ENCODE data around the gene SGMS1.

The SGMS1 gene

DNA sequence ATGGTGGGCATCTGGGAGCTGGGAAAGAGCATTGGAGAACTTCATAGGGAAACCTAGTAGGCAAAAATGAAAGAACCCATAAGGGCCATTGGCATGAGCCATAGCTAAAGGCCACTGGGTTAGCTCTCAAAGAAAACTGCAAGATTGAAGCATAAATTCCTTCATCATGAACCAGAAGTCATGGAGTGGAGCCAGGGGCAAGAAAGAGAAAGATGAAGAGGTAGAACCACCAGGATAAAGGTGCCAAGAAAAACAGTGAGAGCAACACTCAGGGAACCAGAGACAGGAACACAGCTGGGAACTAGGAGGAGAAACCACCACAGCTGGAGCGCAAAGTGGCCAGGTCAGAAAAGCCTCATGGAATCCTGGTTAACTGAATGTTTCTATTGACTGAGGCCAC lies 11.5 kb upstream of the SGMS1 start:
- no peak for DNase-seq

DNA sequence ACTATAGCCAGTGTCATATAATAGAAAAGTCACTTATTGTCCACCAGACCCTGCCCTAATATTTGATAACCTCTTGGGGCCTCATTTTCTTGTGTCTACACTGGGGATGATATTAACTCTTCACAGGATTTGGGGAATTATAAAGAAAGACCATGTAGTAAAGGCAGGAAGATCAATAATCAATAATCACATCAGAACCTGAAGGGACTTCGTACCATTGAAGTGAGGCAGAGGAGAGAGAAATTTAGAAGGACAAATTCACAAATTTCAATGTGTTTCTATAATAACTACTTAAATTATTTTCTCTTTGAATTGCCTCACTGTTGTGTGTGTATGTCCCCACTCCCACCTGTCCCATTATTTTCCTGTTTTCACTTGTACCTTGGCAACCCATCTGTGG lies 10.7 kb upstream of the SGMS1 start:
- no peak for DNase-seq

DNA sequence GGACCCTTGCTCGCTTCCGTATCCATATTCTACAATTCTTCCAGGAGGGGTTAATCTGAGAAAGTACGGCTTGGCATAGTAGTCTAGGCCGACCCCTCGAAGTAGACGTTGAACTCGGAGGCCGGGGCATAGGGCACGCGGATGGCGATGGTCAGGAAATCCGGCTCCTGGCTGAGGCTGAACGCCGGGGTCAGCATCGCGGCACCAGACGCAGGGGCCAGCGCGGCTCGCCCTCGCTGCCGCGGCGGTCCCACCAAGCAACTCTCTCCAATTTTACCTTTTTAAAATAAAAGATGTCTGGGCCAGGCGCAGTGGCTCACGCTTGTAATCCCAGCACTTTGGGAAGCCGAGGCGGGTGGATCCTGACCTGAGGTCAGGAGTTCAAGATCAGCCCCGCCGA lies 7.3 kb upstream of the SGMS1 start:
- no peak for DNase-seq

DNA sequence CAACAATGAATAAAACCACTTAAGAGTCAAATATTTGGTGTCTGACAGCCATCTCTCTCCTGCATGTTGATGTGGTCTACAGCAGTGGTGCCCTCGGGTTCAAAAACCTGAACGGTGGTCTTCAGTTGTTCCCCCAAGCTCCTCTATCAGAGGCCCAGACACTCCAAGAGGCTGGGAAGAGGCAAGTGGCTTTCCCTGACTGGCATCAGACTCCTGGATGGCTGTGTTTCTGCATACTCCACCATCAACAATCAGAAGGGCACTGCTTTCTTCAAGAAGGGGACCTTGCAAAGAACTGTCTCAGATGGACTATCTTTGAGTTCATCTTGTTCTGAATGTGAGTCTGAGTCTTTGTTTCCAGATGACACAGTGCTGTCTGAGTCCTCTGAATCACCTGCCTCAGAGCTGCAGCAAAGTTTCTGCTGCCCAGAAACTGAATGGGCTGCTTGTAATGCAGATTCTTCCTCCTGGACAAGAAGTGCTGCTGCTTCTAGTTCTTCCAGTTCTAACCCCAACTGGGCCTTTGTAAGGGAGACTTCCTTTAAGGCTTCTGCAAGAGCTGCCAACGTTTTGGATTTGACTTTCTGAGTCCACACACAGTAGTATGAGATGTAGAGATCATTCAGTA lies 5.9 kb upstream of the SGMS1 start:
- DNase-seq = no peak

DNA sequence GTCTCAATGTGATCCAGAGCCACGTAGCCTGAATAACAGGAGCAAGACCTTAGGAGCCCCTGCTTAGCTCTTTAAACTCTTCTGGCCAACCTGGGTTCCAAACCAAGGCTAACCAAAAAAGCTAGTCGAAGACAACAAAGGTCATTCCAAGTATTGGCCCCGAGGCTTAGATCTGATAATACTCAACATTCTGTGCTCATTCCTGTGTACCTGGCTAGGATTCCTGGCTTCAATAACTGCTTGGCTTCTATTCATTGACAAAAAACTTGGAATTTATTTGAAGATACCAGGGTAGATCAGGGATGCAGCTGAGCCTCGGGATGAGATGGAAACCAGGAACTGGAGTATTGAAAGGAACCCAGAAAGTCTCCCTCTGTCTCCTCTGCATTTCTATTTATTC lies 4.1 kb upstream of the SGMS1 start:
- DNase-seq = no peak

DNA sequence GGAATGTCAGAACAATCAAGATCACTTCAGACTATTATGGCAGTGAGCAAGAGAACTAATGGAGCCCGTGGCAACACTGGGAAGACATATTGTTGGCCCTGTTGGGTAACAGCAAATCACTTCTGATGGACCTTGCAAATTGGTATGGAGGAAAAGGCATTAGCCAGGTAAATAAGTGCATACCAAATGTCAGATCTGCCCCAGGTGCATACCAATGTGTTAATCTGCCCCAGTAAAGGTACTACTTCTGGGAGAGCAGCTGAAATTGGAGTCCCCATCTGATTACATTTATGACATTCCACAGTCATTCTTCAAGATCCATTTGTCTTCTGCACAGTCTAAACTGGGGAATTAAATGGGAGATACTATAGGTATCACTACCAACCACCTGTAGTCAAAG lies 3.7 kb upstream of the SGMS1 start:
- DNase-seq = no peak

DNA sequence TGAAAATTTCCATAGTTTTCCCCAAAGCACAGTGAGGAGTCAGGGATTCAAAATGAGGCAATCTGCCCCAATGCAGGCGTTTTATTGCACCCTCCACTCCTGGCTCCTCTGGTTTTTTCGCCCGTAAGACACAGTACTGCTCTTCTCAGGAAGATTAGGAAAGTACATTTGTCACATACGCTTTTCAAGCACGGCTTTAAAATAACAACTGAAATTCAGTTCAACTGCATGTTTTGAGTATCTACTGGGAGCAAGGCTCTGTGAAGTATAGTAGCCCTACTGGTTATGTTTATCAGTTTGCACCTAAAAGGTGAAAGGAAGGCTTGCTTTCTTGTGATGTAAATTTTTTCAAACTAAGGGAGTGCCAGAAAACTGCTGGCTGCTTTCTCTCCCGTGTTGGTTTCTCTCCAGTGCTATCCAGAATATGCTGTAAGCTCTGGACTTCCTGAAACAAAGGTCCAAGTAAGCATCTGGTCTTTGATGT lies 1.9 kb upstream of the SGMS1 start:
- no peak for DNase-seq

DNA sequence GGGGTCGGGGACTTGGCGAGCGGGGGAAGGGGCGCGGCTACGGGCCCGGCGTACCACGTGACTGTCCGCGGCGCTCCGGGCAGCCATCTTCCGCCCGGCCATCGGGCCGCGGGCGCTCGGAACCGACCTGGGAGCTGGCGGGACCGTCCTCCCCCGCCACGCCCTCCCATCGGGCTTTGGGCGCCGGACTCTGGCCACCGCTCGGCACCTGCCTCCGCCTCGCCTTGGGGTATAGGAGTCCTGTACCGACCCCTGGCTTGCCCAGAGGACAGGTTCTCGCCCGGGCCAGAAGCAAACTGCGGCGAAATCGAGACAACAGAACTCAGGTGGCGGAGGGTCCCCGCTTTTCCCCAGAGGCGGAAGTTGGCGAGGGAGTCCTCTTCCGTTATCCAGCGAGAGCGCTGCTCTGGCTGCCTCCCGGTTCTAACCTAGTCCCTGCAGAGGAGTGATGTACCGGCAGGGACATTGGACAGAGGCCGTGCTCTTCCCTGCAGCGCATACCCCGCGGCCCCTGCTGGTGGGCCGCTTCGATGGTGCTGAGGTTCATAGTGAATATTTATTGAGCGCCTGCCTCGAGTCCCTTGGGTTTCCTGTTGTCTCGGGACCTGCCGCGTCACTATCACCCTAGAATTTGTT lies 1.2 kb upstream of the SGMS1 start:
- DNase-seq = peak; percentile 82

DNA sequence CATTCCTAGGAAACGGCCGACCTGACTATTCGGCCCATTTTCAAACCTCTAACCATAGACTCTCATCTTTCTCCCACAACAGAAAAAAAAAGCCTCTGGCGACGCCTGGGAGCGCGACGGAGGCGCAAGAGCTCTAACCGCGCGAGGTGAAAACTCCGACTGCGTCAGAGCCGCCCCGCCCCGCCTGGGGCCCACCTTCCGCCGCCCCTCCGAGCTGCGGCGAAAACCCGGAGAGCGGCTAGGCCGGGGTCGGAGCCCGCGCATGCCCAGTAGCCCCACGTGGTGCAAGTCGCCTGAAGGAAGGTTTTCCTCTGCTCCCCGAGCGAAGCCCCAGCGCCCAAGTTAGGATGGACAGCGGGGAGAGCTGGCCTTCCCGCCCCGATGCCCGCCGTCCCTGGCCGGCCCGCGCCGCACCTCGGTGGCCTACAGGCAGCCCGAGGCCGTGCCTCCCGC lies 683 bp upstream of the SGMS1 start:
- peak; percentile 88 for DNase-seq

DNA sequence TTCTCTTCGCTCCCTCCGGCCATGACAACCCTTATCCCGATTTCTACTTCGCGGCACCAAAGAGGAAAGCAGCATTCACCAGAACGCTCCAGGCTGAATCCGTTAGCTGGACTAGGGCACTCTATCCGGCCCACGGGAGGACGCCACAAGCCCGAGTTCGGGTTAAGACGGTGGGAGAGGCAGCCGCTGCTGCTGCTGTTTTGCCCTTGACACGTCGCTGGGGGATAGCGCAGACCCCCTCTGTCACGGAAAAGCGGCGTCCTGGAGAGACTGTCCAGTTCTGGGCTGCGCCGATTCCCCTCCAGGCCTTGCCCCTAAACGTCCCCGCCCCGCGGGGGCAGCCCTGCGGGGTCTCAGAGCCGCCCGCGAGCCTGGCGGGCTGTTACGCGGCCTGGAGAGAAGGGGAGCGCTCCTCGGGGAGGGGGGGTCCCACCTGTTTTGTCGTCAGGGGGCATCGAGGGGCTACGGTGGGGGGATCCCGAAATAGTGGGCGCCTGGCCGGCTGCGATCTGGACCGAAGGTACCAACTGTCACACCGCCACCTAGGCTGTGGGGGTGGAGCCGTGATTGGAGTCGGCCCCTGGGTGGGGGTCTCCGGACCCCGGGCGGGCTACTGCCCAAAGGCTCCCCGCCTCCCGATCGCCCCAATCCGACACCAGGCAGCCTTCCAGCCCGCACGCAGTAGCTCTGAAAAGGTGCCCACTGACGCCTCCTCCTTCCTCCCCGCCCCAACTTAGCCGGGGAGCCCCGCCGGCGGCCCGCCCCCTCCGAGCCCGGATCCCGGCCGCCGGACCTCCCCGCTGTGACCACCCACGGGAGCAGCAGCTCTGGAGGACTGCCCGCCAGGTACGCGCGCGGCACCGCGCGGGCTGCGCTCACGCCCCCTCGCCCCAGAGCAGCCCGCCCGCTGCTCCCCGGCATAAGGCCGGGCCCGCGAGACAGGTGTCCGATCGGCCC lies 772 bp downstream of the SGMS1 start:
- no peak for DNase-seq

DNA sequence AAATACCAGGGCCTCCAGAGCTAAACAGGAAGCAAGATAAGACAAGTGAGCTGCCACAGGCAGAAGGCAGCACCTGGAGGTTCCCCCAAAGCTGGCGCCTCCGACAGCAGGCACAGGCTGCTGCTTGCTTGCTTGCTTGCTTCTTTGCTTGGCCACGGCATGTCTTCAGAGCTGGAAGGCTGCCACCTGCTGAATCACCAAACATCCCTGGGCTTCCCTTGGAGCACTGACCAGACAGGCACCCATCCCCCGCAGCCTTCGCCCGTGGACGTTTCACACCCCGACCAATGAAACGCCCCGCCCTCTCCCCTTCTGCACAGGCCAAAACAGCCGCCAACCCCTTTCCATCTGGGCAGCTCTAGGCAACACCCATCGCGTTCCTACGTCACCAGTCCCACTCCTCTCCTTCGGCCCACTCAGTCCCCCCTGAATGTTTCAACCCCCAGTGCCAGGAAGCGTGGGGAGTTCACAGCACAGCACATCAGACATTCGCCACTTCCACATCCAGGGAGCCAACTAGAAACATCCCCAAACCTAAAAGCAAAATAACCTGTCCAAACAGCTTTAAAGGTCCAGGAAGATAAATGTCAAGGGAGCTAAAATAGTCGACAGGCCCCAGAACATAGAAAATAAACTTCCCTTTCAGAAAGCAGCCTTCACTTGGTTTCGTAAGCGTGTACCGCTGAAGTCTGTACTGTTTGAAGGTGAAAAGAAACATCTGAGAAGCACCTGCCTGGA lies 1.6 kb downstream of the SGMS1 start:
- DNase-seq = peak; percentile 61

DNA sequence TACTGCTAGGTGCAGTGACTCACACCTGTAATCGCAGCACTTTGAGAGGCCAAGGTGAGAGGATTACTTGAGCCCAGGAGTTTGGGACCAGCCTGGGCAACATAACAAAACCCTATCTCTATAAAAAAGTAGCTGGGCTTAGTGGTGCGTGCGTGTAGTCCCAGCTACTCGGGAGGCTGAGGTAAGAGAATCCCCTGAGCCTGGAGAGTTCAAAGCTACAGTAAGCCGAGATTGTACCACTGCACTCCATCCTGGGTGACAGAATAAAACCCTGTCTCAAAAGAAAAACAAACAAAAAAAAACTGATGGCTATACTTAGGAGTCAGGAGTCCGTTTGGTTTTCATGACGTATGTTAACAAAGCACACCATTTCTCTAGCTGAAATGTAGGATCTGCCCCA lies 2.9 kb downstream of the SGMS1 start:
- no peak for DNase-seq

DNA sequence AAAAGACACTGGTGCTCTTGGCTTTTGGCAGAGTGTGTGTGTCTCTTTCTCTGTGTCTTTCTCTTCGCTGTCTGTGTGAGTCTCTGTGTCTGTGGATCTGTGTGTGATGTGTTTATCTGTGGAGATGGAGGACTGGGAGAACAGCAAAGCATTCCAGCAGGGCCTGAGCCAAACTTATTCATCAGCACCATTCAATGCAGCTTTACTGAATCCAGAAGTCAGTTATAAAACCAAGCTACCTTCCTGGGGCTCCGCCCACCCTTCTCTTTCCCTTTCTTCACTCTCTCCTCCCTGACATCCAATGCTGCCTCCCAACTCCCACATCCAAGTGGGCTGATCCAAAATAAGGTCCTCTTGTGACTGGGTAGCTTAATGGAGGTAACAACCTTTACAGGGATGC lies 3.9 kb downstream of the SGMS1 start:
- no peak for DNase-seq

DNA sequence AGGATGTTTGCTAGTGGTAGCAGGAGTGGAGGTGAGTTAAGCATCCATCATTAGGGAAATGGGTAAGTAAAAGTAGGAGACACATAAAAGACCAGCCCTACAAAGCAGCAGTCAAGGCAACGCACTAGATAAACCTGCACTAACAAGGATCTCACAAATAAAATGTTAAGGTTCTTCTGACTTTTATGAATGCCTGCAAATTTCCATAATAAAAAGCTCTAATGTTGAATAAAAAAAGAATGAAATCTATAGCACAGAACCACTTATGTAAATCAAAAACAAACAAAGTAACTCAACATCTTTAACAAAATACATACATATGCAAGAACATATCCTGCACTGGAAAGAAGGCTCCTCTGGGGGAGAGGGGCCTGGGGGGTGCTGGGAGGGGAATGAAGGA lies 4.6 kb downstream of the SGMS1 start:
- DNase-seq = no peak

DNA sequence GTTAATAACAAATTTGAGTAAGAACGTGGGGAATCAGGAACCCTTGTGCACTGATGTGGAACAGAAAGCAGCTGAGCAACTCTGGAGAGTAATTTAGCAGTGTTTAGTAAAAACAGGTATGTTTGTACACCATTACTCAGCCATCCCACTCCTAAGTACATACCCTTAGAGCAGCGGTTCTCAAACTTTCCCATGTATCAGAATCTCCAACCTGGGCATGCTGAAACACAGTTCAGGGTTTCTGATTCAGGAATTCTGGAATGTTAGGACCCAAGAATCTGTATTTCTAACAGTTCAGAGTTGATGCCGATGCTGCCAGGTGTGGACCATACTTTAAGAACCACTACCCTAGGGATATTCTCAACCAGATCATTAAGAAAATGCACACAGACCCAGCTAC lies 5.1 kb downstream of the SGMS1 start:
- no peak for DNase-seq

DNA sequence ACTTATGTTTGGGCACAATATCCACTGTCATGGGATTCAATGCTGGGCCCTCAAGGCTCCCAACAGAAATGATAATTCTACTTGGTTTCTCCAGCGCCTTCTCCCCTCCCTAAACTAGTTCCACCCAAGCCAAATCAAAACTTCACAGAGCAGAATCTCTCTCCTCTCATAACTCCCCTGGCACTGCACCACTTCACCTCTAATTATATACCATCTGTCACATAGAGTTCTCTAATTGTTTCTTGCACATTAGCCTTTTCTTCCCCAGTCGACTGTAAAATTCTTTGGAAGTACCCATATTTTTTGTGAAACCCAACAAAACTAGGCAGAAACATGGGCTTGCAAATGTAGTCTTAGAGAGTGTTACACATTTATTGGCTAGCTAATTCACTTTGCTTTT lies 8.1 kb downstream of the SGMS1 start:
- no peak for DNase-seq

DNA sequence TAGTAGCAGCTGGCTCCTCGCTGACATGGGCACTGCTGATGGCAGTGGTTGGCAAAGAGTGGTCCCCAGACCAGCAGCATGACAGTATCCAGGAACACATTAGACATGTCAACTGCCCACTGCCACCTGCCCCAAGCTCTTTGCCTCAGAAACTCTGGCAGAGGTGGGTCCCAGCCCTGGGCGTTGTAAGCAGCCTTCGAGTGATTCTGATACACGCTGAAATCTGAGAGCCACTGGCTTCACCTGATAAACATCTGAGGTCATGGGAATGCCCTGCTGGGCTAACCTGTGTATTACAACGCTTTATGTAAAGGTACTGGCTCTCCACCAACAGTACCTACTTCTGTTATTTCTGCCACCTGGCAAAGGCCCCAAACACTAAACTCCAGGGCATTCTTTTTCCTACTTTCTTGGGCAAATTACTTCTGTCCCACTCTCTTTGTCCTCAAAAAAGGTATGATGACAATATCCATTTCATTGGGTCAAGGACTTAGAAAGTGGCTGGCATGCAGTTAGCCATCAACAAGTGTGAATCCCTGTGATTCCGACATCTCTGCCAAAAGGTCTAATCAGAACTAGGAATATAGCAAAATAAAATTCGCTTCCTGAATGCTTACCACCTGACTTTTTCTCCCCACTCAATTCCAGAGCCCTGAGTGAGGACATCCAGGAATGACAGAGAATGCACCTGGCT lies 9.2 kb downstream of the SGMS1 start:
- no peak for DNase-seq

DNA sequence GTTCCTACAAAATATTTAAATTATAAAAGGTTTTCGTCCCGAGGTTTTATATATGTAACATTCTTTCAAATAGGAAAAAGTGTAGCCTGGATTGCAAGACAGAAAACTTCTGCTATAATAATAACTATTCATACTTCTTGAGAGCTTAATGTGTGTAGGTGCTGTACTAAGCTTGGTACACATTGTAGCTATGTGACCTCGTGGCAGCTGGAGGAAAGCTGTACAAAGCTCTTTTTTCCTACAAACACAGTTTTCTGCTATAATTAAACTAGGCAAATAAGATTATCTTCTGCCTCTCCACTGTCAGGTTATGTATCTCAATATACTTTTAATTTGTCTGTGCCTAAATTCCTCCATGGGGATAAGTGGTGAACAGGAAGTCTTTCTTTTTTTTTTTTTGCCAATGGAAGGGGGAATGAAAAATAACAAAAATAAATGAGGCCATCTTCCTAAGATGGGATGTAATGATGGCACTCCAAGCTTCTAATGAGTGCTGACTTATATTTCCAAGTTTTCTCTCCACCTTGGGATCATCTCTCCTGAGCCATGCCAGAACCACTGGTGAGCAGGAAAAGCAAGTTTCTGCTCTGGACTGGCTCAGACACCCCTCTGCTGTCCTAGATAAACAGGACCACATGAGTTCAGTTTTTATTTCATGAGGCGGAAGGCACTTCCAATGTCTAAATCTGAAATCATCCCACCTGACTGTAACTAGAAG lies 9.9 kb downstream of the SGMS1 start:
- no peak for DNase-seq

DNA sequence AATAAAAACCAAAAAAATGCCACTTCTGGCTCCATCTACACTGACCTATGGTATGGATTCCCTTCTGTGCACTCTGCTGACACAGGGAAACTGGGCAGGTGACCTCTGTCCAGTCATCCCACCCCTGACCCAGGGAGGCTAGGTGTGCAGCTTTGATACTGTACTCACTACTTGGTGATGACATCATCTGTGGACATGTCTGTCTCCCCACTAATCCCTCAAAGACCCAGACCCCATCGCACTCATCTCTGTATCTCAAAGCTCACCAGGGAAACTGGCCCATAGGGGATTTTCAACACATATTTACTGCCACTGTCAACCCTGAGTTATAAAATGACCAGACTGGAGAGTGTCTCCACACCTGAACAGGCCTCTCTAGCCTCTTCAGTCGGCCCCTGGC lies 10.6 kb downstream of the SGMS1 start:
- no peak for DNase-seq

DNA sequence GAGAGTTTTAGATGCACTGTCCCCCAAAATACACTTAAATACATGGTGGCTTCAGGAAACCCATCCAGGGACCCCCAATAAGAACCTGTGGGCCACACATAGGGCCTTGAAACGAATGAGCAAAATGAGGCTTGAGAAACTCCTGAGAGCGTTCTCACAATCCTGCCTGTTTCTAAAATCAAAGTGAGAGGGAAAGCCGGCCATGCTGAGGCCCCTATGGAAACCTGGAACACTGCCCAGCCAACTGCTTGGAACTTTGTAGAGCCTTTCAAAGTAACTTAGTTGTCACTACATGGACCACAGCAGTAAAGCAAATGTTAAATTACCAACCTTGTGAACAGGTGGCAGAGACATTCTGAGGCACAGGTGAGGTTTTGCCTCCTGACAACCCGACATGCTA lies 13.4 kb downstream of the SGMS1 start:
- no peak for DNase-seq

DNA sequence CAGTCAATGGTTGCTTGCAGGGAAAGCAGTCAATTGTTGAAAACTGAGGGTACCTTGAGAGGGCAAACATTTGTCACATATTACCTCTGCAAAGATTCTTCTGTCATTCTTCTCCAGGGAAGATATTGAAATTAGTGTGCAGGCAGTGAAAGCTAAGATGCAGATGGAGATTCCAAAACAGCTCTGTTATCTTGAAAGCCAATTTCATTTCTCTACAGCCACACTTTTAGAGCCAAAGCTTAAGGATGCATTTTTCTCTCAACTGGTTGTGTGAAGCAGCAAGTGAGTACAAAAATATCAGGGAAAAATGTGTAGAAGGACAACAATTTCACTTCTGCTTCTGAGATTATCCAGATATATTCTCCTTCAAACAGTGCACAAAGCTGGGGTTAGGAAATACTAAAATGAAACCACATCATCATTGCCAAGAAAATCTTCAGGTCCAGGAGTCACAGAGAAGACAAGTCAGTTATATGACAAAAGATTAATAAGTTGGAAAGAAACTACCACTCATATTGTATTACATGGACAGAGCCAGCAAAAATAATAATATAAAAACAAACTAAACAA lies 16.3 kb downstream of the SGMS1 start:
- DNase-seq = no peak

DNA sequence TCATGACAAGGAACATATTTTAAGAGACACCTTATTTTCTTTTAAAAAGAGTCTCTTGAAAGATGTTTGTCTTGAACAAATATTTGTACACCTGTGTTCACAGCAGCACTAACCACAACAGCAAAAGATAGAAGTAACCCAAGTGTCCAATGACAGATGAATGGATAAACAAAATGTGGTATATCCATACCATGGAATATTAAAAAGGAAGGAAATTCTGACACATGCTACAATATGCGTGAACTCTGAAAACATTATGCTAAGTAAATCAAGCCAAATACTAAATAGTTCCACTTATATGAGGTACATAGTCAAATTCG lies 17.8 kb downstream of the SGMS1 start:
- DNase-seq = peak; percentile 25

Data from NCI-H1092 treated with DMSO at 0.1 percent for 48 hours (cell line).